Bronchus fibroblast of lung (primary cell): ENCODE results near the gene PTGR2. TPM values are rescaled to one million over a fixed set of nuclear protein-coding genes. Genes with fewer than 3 reads are reported as not detected.

ENCODE experiments used
- total RNA-seq: library from RNA; depleted of rRNA; stranded (reverse); fragments of >200 nt; gene quantifications from 2 replicates; pipeline ENCODE4 v1.2.3, GENCODE V29; 2015

PTGR2 gene
- 6.1 and 17.8 TPM in 2 replicates for total RNA-seq

GRCh38 chr14:73851567-73852382 lies at the start of gene PTGR2:
PTGR2 (plus strand) TSS chr14:73851831; CDS start chr14:73858863, 7,032 bp downstream.

GRCh38 chr14:73886449-73887317 lies 35.1 kb downstream of the PTGR2 start, which contains the start of gene ZNF410:
ZNF410 (plus strand) TSS chr14:73886859; CDS start chr14:73892176, 5,317 bp downstream.

Other genes starting within 250 kb of the PTGR2 start
- not detected in 2 replicates for gene ACOT6, start 239.3 kb upstream of the PTGR2 start, total RNA-seq
- 3.0 and 6.1 TPM in 2 replicates for gene DNAL1, start 206.8 kb upstream of the PTGR2 start, total RNA-seq
- 17.5 and 19.5 TPM in 2 replicates for gene PNMA1, start 137.4 kb upstream of the PTGR2 start, total RNA-seq
- gene ZNF410, start 35.0 kb downstream of the PTGR2 start, total RNA-seq = 36.7 and 41.3 TPM in 2 replicates
- 2.1 and 2.4 TPM in 2 replicates for gene FAM161B, start 98.3 kb downstream of the PTGR2 start, total RNA-seq
- 18.0 and 20.8 TPM in 2 replicates for gene COQ6, start 98.5 kb downstream of the PTGR2 start, total RNA-seq
- 8.2 and 11.9 TPM in 2 replicates for gene ENTPD5, start 167.5 kb downstream of the PTGR2 start, total RNA-seq
- 1.3 and 5.2 TPM in 2 replicates for gene BBOF1, start 167.5 kb downstream of the PTGR2 start, total RNA-seq
- gene ALDH6A1, start 232.6 kb downstream of the PTGR2 start, total RNA-seq = 12.8 and 14.3 TPM in 2 replicates
- 8.2 and 9.1 TPM in 2 replicates for gene LIN52, start 233.1 kb downstream of the PTGR2 start, total RNA-seq